HG03558 (cell line): ENCODE measurements around the gene CRADD.
"Not testable (repeated sequence)": the region's sequence is repeated elsewhere in the genome, so short reads cannot be mapped to it uniquely, and the experiment has no call there.

ENCODE experiments used
- ATAC-seq: cut with Tn5 transposase; IDR thresholded peaks from one replicate; pipeline ENCODE4 v1.9.1; 2021; ENCODE audit warnings: moderate number of reproducible peaks; ENCODE audit not compliant: unreplicated experiment; ENCODE audit errors: extremely low read depth

The CRADD gene

GRCh38 chr12:93911396-93911795, 234.2 kb downstream of the CRADD start:
- ATAC-seq: no peak

GRCh38 chr12:93912086-93912733, 235.0 kb downstream of the CRADD start:
- ATAC-seq: no peak

- ATAC-seq: no peak
These were observed 236.7 kb downstream of the CRADD start for GRCh38 chr12:93913845-93914244.

- ATAC-seq: no peak
These were observed 237.1 kb downstream of the CRADD start for GRCh38 chr12:93914281-93914680.

DNA sequence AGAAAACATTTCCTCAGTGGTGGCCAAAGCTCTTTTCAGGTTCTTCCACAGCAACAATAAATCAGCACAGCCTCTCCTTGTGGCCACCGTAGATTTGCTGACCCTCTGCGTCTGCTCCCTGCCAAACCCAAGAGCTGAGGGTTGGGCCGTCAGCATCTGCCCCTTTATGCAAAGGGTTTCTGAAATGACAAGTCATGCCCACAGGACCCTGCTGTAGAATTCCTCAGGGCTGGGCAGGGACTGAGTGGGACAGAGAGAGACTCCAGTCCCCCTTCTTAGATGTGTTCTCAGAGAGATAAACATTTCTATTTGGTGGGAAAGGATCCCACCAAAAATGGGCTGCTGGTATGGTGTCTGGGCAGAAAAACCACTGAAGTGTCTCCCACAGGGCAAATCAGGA, 238.2 kb downstream of the CRADD start:
- ATAC-seq: no peak

- ATAC-seq: no peak
These were observed 239.2 kb downstream of the CRADD start for GRCh38 chr12:93916402-93916801.

DNA sequence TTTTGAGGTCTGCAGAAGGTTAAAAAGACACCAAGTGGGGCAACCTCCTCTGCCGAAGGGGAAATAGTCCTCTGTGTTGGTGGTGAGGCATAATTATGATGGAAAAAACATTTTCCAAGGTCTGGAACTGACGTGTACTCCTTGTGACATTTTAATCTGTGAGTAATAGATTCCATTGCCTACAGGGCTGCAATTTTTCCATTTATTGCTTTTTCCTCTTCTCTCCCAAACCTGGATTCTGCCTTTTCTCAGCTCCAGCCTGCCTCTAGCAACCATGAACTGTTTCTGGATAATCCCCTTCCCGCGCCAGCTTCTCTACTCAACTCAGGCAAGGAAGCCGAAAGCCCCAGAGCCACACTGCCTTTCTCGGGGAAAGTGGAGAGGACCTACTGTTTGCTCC, 241.1 kb downstream of the CRADD start:
- no peak for ATAC-seq

- no peak for ATAC-seq
These were observed 241.7 kb downstream of the CRADD start for GRCh38 chr12:93918900-93919299.

- ATAC-seq: no peak
These were observed 244.3 kb downstream of the CRADD start for GRCh38 chr12:93921521-93921920.

DNA sequence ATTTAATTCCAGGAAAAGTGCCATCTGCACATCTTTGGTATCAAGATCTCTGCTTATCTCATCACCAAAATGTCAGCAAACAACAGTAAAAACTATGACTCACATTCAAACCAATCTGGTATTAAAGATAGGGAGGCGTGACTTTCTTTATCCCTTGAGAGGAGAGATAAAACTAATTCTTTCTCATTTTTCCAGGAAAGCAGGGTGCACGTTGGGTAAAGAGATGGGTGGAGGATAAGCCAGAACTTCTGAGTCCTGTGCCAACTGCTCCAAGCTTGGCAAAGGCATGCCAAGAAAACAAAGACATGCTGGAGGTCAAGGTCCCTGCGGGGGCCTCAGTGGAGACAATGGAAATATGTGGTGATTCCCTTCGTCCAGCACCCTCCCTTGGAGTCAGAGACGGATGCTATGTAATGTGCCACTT, 245.4 kb downstream of the CRADD start:
- no peak for ATAC-seq

DNA sequence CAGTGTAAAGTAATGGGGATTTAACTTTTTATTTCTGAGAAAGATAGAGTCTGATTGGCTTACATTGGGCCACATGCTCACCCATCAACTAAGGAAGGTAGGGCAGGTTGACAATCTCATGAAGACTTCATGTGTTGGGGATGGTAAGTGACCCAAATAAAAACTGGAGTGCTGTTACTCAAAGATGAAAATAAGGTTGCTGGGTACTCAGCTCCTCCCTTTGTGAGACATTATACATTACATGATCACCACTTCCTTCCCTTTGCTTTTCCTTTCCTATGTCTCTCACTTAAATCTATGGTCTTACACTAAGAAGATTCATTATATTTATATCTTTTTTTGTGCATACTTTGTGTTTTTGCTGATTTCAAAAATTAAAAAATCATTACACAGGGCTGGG, 247.2 kb downstream of the CRADD start:
- ATAC-seq: no peak

GRCh38 chr12:93925585-93926205, 248.5 kb downstream of the CRADD start:
- no peak for ATAC-seq

- no peak for ATAC-seq
These were observed 249.1 kb downstream of the CRADD start for GRCh38 chr12:93926237-93926636.

GRCh38 chr12:93929081-93929480, 251.9 kb downstream of the CRADD start:
- ATAC-seq: not testable (repeated sequence)

- no peak for ATAC-seq
These were observed 260.6 kb downstream of the CRADD start for GRCh38 chr12:93937812-93938211.

- ATAC-seq: no peak
These were observed 261.1 kb downstream of the CRADD start for GRCh38 chr12:93938317-93938716.

- no peak for ATAC-seq
These were observed 261.8 kb downstream of the CRADD start for GRCh38 chr12:93938931-93939330.

- ATAC-seq: no peak
These were observed 262.6 kb downstream of the CRADD start for GRCh38 chr12:93939641-93940325.

DNA sequence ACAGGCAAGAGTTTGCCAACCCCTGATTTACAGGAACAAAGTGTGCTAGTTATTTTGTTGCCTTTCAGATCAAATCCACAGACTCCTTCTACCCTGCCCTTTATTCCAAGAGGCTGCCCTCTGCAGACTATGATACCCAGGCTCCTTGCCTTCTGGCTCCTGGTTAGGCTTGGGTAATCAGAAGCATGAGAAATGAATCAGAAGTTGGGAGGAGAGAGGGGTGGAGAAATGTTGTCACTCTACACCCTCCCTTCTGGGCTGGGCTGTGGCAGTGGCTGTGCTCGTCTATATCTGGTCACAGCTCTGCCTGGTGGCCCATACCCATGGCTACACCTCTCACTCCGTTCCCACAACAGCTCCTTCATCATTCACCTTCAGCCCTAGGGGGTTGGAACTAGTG, 266.6 kb downstream of the CRADD start:
- no peak for ATAC-seq

- no peak for ATAC-seq
These were observed 267.0 kb downstream of the CRADD start for GRCh38 chr12:93944201-93944600.
